Hematopoietic multipotent progenitor cell treated with erythropoietin and hydrocortisone succinate and interleukin-3 and kit ligand, for 4 days (in vitro differentiated cells): ENCODE measurements around the gene GSG1L.
A peak's percentile ranks its signal among the peaks of the same experiment; 100 is the strongest.
"Not testable (repeated sequence)": the region's sequence is repeated elsewhere in the genome, so short reads cannot be mapped to it uniquely, and the experiment has no call there.

Experiments
- DNase-seq: peaks from one replicate; pipeline ENCODE4 v3.0.0-alpha.2; 2015

Gene GSG1L

GRCh38 chr16:27883576-27883975 lies 179.9 kb downstream of the GSG1L start:
- no peak for DNase-seq

- no peak for DNase-seq
Observed at GRCh38 chr16:27880287-27880686, 183.2 kb downstream of the GSG1L start.

DNA sequence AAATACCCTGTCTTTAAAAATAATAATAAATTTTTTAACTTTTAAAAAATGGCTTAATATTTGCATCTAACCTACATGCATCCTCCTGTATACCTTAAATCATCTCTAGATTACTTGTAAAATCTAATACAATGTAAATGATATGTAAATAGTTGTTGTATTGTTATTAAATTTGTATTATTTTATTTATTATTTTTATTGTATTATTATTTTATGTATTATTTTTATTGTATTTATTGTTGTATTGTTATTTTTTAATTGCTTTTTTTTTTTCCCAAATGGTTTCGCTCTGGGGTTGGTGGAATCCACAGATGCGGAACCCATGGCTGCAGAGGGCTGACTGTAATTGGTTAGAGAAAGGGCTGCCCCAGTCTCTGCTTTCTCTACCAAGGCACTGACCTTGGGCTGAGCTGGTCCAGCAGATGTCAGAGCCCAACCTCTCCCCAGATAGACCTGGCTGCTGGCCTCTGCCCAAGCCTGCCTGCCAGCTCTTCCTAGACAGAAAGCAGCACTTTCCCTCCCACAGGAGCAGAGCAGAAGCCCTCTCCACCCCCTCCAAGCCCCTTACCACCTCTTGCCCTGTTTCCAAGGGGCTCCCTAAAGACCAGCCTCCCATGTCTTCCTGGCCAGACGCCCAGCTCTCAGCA lies 183.8 kb downstream of the GSG1L start:
- no peak for DNase-seq

GRCh38 chr16:27872627-27873026 lies 190.9 kb downstream of the GSG1L start:
- DNase-seq: not testable (repeated sequence)

- DNase-seq: peak; percentile 7
Observed at GRCh38 chr16:27870116-27870798, 193.3 kb downstream of the GSG1L start.

- no peak for DNase-seq
Observed at GRCh38 chr16:27869411-27869810, 194.1 kb downstream of the GSG1L start.

DNA sequence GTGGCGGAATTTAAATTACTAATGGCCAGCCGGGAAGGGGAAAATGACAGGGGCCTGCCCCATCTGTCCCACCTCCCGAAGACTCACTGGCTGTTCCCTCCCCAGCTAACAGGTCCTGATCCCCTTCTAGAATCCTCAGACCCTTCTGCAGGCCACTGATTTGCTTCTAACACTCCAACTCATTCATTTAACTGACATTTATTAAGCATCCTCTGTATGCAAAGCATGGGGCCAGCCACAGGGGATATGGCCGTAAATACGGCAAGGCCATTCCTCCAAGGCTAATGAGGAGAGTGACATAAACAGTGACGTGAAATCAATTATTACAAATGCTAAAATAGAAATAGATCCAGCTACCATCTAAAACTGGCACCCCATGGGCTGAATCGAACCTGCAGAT lies 195.3 kb downstream of the GSG1L start:
- no peak for DNase-seq

- peak; percentile 90 for DNase-seq
Observed at GRCh38 chr16:27867122-27868110, 196.1 kb downstream of the GSG1L start.

DNA sequence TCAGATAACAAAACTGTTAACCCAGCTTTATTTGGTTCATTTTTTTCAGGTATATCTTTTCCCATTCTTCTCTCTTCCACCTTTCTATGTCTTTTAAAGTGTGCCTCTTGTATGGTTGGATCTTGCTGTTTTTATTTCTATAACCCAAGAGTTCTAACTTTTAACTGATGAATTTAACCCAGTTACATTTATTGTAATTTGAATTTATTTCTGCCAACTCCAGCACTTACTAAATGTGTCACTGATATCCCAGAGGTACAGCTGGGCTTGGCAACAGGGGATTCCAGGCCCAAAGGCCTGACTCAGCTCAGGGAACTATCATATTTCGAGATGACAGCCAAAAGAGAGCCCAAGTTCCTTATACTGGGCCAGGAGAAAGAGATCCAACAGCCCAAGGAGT lies 200.1 kb downstream of the GSG1L start:
- no peak for DNase-seq

DNA sequence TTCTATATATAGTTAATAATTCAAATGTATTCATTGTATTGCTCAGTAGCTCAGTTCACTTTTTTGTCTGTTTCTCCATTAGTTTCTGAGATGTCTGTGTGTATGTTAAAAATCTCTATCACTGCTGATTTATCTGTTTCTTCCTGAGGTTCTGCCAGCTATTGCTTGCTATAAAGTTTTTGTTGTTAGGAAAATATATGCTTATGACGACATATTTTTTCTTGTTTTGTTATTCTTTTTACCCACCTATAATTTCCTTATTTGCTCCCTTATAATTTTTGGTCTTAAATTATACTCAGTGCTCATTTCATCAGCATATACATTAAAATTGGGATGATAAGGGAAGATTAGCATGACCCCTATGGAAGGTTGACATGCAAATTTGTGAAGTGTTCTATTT lies 200.6 kb downstream of the GSG1L start:
- DNase-seq: no peak

DNA sequence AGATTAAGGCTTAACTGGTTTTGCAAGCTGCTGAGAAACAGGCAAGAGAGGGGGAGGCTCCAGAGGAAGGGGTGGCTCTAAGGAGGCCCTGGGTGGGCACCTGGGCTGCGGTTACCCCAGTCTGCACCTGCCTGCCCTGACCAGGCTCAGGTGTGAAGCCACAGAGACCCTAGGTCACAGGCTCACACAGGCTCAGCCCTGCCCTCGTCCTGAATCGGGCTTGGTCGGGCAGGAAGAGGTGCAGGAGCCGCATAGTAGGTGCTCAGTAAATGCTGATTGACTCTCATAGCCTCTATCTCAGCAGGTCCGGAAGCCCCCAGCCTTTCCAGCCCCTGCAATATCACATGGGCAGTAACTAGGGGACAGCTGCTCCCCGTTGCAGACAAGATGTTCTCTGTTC lies 203.4 kb downstream of the GSG1L start:
- DNase-seq: no peak

- no peak for DNase-seq
Observed at GRCh38 chr16:27859020-27859419, 204.5 kb downstream of the GSG1L start.

- DNase-seq: no peak
Observed at GRCh38 chr16:27853651-27854050, 209.9 kb downstream of the GSG1L start.

GRCh38 chr16:27853101-27853500 lies 210.4 kb downstream of the GSG1L start:
- no peak for DNase-seq

GRCh38 chr16:27852681-27853080 lies 210.8 kb downstream of the GSG1L start:
- no peak for DNase-seq

DNA sequence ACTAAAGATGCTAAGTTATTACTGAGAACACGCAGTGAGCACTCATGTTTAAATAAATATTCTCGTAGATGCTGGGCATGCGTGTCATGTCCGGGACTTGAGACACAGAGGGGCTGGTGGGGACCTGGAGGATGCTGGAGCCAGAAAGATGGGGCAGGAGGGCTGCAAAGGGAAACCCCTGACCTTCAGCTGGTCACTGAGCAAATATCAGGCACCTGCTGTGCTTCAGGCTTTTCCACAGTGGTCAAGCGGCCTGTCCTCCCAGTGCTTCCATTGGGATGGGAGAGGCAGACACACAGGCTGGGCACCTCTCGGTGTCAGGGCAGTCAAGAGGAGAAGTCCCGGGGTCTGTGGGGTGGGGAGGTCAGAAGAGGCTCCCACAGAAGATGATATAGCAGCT lies 211.4 kb downstream of the GSG1L start:
- DNase-seq: no peak

DNA sequence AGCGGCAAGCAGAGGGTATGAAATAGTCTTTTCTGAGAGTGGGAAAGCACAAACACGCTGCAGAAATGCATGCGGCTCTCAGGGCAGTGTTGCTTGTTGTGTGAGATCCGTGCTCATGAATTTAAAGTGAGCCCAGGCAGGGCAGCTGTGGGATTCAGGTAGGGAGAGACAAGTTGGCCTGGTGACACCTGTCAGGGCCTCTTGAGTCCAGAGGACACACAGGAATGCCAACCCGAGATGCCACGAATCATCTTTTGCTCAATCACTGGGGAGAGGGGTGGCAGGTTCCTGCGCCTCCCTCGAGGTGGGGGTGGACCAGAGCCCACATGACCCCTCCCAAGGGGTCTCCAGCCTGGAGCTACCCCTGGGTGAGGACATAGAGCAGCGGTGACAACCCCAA lies 211.9 kb downstream of the GSG1L start:
- no peak for DNase-seq

GRCh38 chr16:27849621-27850020 lies 213.9 kb downstream of the GSG1L start:
- no peak for DNase-seq

- no peak for DNase-seq
Observed at GRCh38 chr16:27847030-27847550, 216.4 kb downstream of the GSG1L start.

- DNase-seq: no peak
Observed at GRCh38 chr16:27844826-27845225, 218.7 kb downstream of the GSG1L start.

DNA sequence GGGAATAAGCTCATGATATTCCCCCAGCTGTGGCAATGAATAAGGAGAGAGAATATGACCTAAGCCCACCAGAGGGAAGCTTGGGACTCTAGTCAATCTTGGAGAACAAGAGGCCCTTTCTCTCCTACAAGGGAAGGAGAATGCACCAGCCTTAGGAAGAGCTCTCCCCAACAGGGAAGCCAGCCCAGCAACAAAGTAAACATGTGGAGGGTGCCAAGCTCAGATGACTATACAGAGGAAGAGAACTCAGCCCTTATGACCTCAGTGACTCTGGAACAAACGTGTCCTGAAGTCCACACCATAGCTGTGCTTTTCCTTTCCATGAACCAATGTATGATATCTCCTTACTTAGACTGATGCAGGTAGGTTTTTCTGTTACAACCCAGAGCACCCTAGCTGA lies 219.7 kb downstream of the GSG1L start:
- no peak for DNase-seq

- DNase-seq: no peak
Observed at GRCh38 chr16:27841911-27842310, 221.6 kb downstream of the GSG1L start.

- no peak for DNase-seq
Observed at GRCh38 chr16:27841061-27841801, 222.3 kb downstream of the GSG1L start.
